ENCODE results near the gene MGAT5.

Gene MGAT5

GRCh38 chr2:134432435-134432883 is 178.6 kb downstream of the MGAT5 start:
- Histone ChIP-seq H3K4me1 (ENCODE audit: control insufficient read depth in 1 of 2, insufficient read depth in 2 of 2, low read length in 2 of 2) (peaks cover 7 to 21% of the 10 kb centered on the region in 2 donors), H3K9me3 (ENCODE audit: control insufficient read depth in 1 of 2, low read length in 2 of 2) (no peaks in the 10 kb centered on the region), H3K27ac (ENCODE audit: low read depth, low read length) (no peak overlapping the region), H3K4me3 (ENCODE audit: low read depth in 1 of 2, low read length in 2 of 2) (no peak overlapping the region), H3K27me3 (ENCODE audit: control insufficient read depth in 1 of 2, insufficient read depth in 2 of 2, low read length in 2 of 2) (no peaks in the 10 kb centered on the region), H3K9ac (ENCODE audit: low read depth in 1 of 2, low read length in 2 of 2) (no peak overlapping the region), H3K36me3 (ENCODE audit: control insufficient read depth in 1 of 2, insufficient read depth in 2 of 2, low read length in 2 of 2) (peaks cover 34 to 77% of the 10 kb centered on the region in 2 donors)

DNA sequence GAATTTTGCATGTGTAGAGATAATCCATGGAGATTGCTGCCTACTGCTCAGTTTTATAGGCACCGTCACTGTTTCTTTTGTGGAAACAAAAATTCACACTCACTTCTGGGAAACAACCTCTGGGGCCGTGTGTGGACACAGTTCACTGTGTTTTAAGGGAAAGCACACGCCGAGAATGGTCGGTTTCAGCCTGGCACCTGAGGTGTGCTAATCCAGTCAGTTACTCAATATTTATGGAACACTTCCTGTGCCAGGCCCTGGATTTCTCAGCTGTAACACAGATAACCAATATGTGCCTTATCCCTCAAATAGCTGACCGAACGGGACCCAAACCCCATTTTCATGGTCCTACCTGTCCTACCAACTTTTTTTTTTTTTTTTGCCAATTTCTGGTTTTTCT is 179.6 kb downstream of the MGAT5 start:
- Histone ChIP-seq H3K36me3 (ENCODE audit: control insufficient read depth in 1 of 2, insufficient read depth in 2 of 2, low read length in 2 of 2) (peaks cover 24 to 71% of the 10 kb centered on the region in 2 donors), H3K27ac (ENCODE audit: low read depth, low read length) (no peak overlapping the region), H3K4me3 (ENCODE audit: low read depth in 1 of 2, low read length in 2 of 2) (no peak overlapping the region), H3K27me3 (ENCODE audit: control insufficient read depth in 1 of 2, insufficient read depth in 2 of 2, low read length in 2 of 2) (no peaks in the 10 kb centered on the region), H3K9ac (ENCODE audit: low read depth in 1 of 2, low read length in 2 of 2) (no peak overlapping the region), H3K9me3 (ENCODE audit: control insufficient read depth in 1 of 2, low read length in 2 of 2) (no peaks in the 10 kb centered on the region), H3K4me1 (ENCODE audit: control insufficient read depth in 1 of 2, insufficient read depth in 2 of 2, low read length in 2 of 2) (peaks cover 7 to 21% of the 10 kb centered on the region in 2 donors)

GRCh38 chr2:134433979-134434378 is 180.1 kb downstream of the MGAT5 start:
- Histone ChIP-seq H3K4me3 (ENCODE audit: low read depth in 1 of 2, low read length in 2 of 2) (no peak overlapping the region), H3K9ac (ENCODE audit: low read depth in 1 of 2, low read length in 2 of 2) (no peak overlapping the region), H3K36me3 (ENCODE audit: control insufficient read depth in 1 of 2, insufficient read depth in 2 of 2, low read length in 2 of 2) (peaks cover 23 to 67% of the 10 kb centered on the region in 2 donors), H3K27me3 (ENCODE audit: control insufficient read depth in 1 of 2, insufficient read depth in 2 of 2, low read length in 2 of 2) (no peaks in the 10 kb centered on the region), H3K9me3 (ENCODE audit: control insufficient read depth in 1 of 2, low read length in 2 of 2) (no peaks in the 10 kb centered on the region), H3K27ac (ENCODE audit: low read depth, low read length) (no peak overlapping the region), H3K4me1 (ENCODE audit: control insufficient read depth in 1 of 2, insufficient read depth in 2 of 2, low read length in 2 of 2) (peaks cover 7 to 21% of the 10 kb centered on the region in 2 donors)

- H3K4me1 ChIP-seq (ENCODE audit: control insufficient read depth in 1 of 2, insufficient read depth in 2 of 2, low read length in 2 of 2), result peaks cover 7 to 21% of the 10 kb centered on the region in 2 donors
- no peaks in the 10 kb centered on the region for H3K27me3 ChIP-seq (ENCODE audit: control insufficient read depth in 1 of 2, insufficient read depth in 2 of 2, low read length in 2 of 2)
- no peak overlapping the region for H3K4me3 ChIP-seq (ENCODE audit: low read depth in 1 of 2, low read length in 2 of 2)
- H3K9ac ChIP-seq (ENCODE audit: low read depth in 1 of 2, low read length in 2 of 2), result no peak overlapping the region
- H3K27ac ChIP-seq (ENCODE audit: low read depth, low read length), result no peak overlapping the region
- peaks cover 23 to 63% of the 10 kb centered on the region in 2 donors for H3K36me3 ChIP-seq (ENCODE audit: control insufficient read depth in 1 of 2, insufficient read depth in 2 of 2, low read length in 2 of 2)
- H3K9me3 ChIP-seq (ENCODE audit: control insufficient read depth in 1 of 2, low read length in 2 of 2), result no peaks in the 10 kb centered on the region
Observed at GRCh38 chr2:134435505-134435904, 181.6 kb downstream of the MGAT5 start.

- no peak overlapping the region for H3K4me3 ChIP-seq (ENCODE audit: low read depth in 1 of 2, low read length in 2 of 2)
- H3K36me3 ChIP-seq (ENCODE audit: control insufficient read depth in 1 of 2, insufficient read depth in 2 of 2, low read length in 2 of 2), result peaks cover 19 to 63% of the 10 kb centered on the region in 2 donors
- no peaks in the 10 kb centered on the region for H3K27me3 ChIP-seq (ENCODE audit: control insufficient read depth in 1 of 2, insufficient read depth in 2 of 2, low read length in 2 of 2)
- H3K9ac ChIP-seq (ENCODE audit: low read depth in 1 of 2, low read length in 2 of 2), result no peak overlapping the region
- no peak overlapping the region for H3K27ac ChIP-seq (ENCODE audit: low read depth, low read length)
- H3K4me1 ChIP-seq (ENCODE audit: control insufficient read depth in 1 of 2, insufficient read depth in 2 of 2, low read length in 2 of 2), result peaks cover 7 to 21% of the 10 kb centered on the region in 2 donors
- H3K9me3 ChIP-seq (ENCODE audit: control insufficient read depth in 1 of 2, low read length in 2 of 2), result no peaks in the 10 kb centered on the region
Observed at GRCh38 chr2:134435936-134436335, 182.1 kb downstream of the MGAT5 start.

GRCh38 chr2:134436706-134437105 is 182.8 kb downstream of the MGAT5 start:
- no peak overlapping the region for H3K4me3 ChIP-seq (ENCODE audit: low read depth in 1 of 2, low read length in 2 of 2)
- H3K27me3 ChIP-seq (ENCODE audit: control insufficient read depth in 1 of 2, insufficient read depth in 2 of 2, low read length in 2 of 2), result no peaks in the 10 kb centered on the region
- no peak overlapping the region for H3K27ac ChIP-seq (ENCODE audit: low read depth, low read length)
- H3K4me1 ChIP-seq (ENCODE audit: control insufficient read depth in 1 of 2, insufficient read depth in 2 of 2, low read length in 2 of 2), result peaks cover 4 to 18% of the 10 kb centered on the region in 2 donors
- H3K9me3 ChIP-seq (ENCODE audit: control insufficient read depth in 1 of 2, low read length in 2 of 2), result no peaks in the 10 kb centered on the region
- no peak overlapping the region for H3K9ac ChIP-seq (ENCODE audit: low read depth in 1 of 2, low read length in 2 of 2)
- peaks cover 25 to 65% of the 10 kb centered on the region in 2 donors for H3K36me3 ChIP-seq (ENCODE audit: control insufficient read depth in 1 of 2, insufficient read depth in 2 of 2, low read length in 2 of 2)

GRCh38 chr2:134438371-134438770 is 184.5 kb downstream of the MGAT5 start:
- no peaks in the 10 kb centered on the region for H3K27me3 ChIP-seq (ENCODE audit: control insufficient read depth in 1 of 2, insufficient read depth in 2 of 2, low read length in 2 of 2)
- peaks cover 31 to 63% of the 10 kb centered on the region in 2 donors for H3K36me3 ChIP-seq (ENCODE audit: control insufficient read depth in 1 of 2, insufficient read depth in 2 of 2, low read length in 2 of 2)
- H3K4me3 ChIP-seq (ENCODE audit: low read depth in 1 of 2, low read length in 2 of 2), result no peak overlapping the region
- no peak overlapping the region for H3K27ac ChIP-seq (ENCODE audit: low read depth, low read length)
- H3K9me3 ChIP-seq (ENCODE audit: control insufficient read depth in 1 of 2, low read length in 2 of 2), result no peaks in the 10 kb centered on the region
- H3K9ac ChIP-seq (ENCODE audit: low read depth in 1 of 2, low read length in 2 of 2), result no peak overlapping the region
- peaks cover 0 to 2% of the 10 kb centered on the region in 2 donors for H3K4me1 ChIP-seq (ENCODE audit: control insufficient read depth in 1 of 2, insufficient read depth in 2 of 2, low read length in 2 of 2)

DNA sequence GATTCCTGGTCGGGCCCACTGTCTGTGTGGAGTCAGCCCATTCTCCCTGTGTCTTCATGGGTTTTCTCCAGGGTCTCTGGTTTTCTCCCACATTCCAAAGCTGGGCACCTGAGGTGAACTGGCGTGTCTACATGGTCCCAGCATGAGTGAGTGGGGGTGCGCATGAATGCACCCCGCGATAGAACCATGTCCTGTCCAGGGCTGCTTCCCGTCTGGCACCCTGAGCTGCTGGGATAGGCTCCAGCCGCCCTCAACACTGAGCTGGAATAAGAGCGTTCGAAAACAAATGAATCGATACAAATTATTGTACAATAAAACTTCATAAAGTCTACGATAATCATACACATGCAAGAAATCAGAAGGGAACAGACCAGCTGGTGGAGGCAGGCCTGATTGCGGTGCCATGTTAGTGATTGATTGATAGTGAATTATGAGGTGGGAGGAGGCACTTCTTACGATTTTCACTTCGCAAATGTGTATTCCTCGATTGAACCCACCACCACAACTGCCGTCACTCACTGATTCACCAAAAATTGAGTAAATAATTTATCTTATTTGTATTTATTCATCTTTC is 186.6 kb downstream of the MGAT5 start:
- no peaks in the 10 kb centered on the region for H3K9me3 ChIP-seq (ENCODE audit: control insufficient read depth in 1 of 2, low read length in 2 of 2)
- H3K27ac ChIP-seq (ENCODE audit: low read depth, low read length), result no peak overlapping the region
- no peak overlapping the region for H3K4me3 ChIP-seq (ENCODE audit: low read depth in 1 of 2, low read length in 2 of 2)
- no peaks in the 10 kb centered on the region for H3K27me3 ChIP-seq (ENCODE audit: control insufficient read depth in 1 of 2, insufficient read depth in 2 of 2, low read length in 2 of 2)
- H3K4me1 ChIP-seq (ENCODE audit: control insufficient read depth in 1 of 2, insufficient read depth in 2 of 2, low read length in 2 of 2), result no peaks in the 10 kb centered on the region
- peaks cover 37 to 65% of the 10 kb centered on the region in 2 donors for H3K36me3 ChIP-seq (ENCODE audit: control insufficient read depth in 1 of 2, insufficient read depth in 2 of 2, low read length in 2 of 2)
- H3K9ac ChIP-seq (ENCODE audit: low read depth in 1 of 2, low read length in 2 of 2), result no peak overlapping the region

DNA sequence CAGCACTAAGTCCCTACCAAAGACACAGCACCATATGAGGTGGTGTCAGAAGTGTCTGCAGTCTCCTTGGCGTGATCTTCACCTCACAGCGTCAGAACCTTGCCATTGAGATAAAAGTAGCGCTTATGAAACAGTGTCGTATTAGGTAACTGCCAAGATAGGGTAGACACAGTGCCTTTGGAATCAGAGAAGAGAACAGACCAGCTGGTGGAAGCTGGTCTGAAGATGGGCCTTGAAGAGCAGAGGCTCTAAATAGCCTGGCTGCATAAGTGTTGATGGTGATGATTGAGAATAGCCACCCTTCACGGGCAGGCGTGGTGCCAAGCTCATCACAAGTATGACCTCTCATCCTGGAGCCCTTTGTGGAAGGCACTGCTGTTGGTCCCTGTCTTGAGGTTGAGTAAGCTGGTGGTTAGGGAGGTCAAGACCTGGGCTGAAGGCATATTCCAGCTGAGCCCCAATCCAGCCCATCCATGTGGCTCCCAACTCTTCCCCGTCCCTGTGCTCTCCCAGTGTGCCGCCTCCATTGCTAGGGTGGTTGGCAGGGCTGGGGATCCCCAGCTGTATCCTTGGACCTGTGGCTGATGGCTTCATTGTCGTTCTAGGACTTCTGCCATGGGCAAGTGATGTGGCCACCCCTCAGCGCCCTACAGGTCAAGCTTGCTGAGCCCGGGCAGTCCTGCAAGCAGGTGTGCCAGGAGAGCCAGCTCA is 187.4 kb downstream of the MGAT5 start:
- Histone ChIP-seq H3K27ac (ENCODE audit: low read depth, low read length) (no peak overlapping the region), H3K36me3 (ENCODE audit: control insufficient read depth in 1 of 2, insufficient read depth in 2 of 2, low read length in 2 of 2) (peaks cover 34 to 65% of the 10 kb centered on the region in 2 donors), H3K27me3 (ENCODE audit: control insufficient read depth in 1 of 2, insufficient read depth in 2 of 2, low read length in 2 of 2) (no peaks in the 10 kb centered on the region), H3K9ac (ENCODE audit: low read depth in 1 of 2, low read length in 2 of 2) (no peak overlapping the region), H3K4me1 (ENCODE audit: control insufficient read depth in 1 of 2, insufficient read depth in 2 of 2, low read length in 2 of 2) (no peaks in the 10 kb centered on the region), H3K4me3 (ENCODE audit: low read depth in 1 of 2, low read length in 2 of 2) (no peak overlapping the region), H3K9me3 (ENCODE audit: control insufficient read depth in 1 of 2, low read length in 2 of 2) (no peaks in the 10 kb centered on the region)

DNA sequence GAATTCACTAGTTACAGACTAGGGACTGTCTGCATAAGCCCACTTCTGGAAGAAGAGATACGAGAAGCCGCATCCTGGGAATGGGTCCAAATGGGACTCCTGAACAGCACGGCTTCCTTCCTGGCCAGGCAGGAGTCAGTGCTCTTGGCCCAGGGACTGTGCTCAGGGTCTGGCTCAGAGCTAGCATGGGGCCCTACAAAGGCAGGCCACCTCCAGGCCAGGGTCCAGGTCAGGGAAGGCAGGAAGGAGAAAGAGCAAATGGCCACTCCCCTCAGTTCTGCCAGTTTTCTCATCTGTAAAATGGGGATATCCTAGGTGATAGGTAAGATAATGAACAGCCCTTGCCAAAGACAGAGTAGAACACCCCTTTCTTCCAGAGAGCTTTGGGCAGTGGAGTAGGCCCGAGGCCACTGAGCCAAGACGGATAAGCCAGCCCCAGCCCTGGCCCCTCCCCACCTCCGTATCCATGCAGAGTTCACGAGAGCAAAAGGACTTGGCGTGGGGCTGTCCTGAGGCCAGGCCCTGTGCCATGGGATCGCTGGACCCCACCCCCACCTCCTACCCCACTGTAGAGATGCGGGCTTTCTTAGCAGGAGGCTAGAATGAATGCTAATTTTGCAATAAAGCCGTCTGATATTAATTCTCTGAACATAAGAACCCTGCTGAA is 190.1 kb downstream of the MGAT5 start:
- Histone ChIP-seq H3K9me3 (ENCODE audit: control insufficient read depth in 1 of 2, low read length in 2 of 2) (no peaks in the 10 kb centered on the region), H3K36me3 (ENCODE audit: control insufficient read depth in 1 of 2, insufficient read depth in 2 of 2, low read length in 2 of 2) (peaks cover 44 to 83% of the 10 kb centered on the region in 2 donors), H3K27me3 (ENCODE audit: control insufficient read depth in 1 of 2, insufficient read depth in 2 of 2, low read length in 2 of 2) (no peaks in the 10 kb centered on the region), H3K27ac (ENCODE audit: low read depth, low read length) (no peak overlapping the region), H3K4me3 (ENCODE audit: low read depth in 1 of 2, low read length in 2 of 2) (no peak overlapping the region), H3K4me1 (ENCODE audit: control insufficient read depth in 1 of 2, insufficient read depth in 2 of 2, low read length in 2 of 2) (no peaks in the 10 kb centered on the region), H3K9ac (ENCODE audit: low read depth in 1 of 2, low read length in 2 of 2) (no peak overlapping the region)

Data from duodenal mucosa (tissue), 2 donors.